Activated T-helper 1 cell treated with anti-CD3 and anti-CD28 coated beads, Interleukin-12 subunit alpha, Interleukin-12 subunit beta, Interleukin-2, Interleukin-4 antibody, amounts not matched to agents 30 ng/mL and 10 ng/mL and 1 ng/mL, durations not matched to agents 14 hours and 24 hours and 36 hours (primary cell): ENCODE data around the gene SPDYC. TPM values are rescaled to one million over a fixed set of nuclear protein-coding genes. Genes with fewer than 3 reads are reported as not detected.

ENCODE experiments used
- DNase-seq: peaks from one replicate; pipeline ENCODE4 v3.0.0; 2021; ENCODE audit warnings: low spot score
- H3K27ac Mint-ChIP-seq: one replicate; pipeline ENCODE4 v1.8.0; 2021; ENCODE audit warnings: mild to moderate bottlenecking, mixed read lengths
- H3K27me3 Mint-ChIP-seq: one replicate; pipeline ENCODE4 v1.8.0; 2022; ENCODE audit warnings: mild to moderate bottlenecking, moderate library complexity, mixed read lengths; ENCODE audit not compliant: insufficient read depth
- H3K36me3 Mint-ChIP-seq: one replicate; pipeline ENCODE4 v1.8.0; 2021; ENCODE audit warnings: low read depth, mixed read lengths
- H3K4me1 Mint-ChIP-seq: one replicate; pipeline ENCODE4 v1.8.0; 2021; ENCODE audit warnings: low read depth, mixed read lengths
- H3K4me3 Mint-ChIP-seq: one replicate; pipeline ENCODE4 v1.8.0; 2021; ENCODE audit warnings: mild to moderate bottlenecking, moderate library complexity, mixed read lengths
- H3K9me3 Mint-ChIP-seq: one replicate; pipeline ENCODE4 v1.8.0; 2021; ENCODE audit warnings: mixed read lengths
- intact Hi-C: fragments of 100-400 bp; cut with micrococcal nuclease; formaldehyde crosslinking; loops from one replicate; pipeline ENCODE4 v1.15.1; 2024
- total RNA-seq: library from RNA; stranded (reverse); gene quantifications from 2 replicates; pipeline ENCODE4 v1.2.3, GENCODE V29; 2022

The SPDYC gene
- total RNA-seq, 1 donor from 2014 or later, result not detected

GRCh38 chr11:65185171-65185570 lies 15.1 kb downstream of the SPDYC start:
- intact Hi-C loops, result no loop called here
- Mint-ChIP-seq H3K4me1 (peaks cover 5% of the 10 kb centered on the region), H3K27me3 (peaks cover 3% of the 10 kb centered on the region), H3K36me3 (peaks cover 25% of the 10 kb centered on the region), H3K27ac (no peak overlapping the region), H3K9me3 (no peaks in the 10 kb centered on the region), H3K4me3 (no peak overlapping the region)
- DNase-seq, result no peak

GRCh38 chr11:65185869-65186341 lies 15.9 kb downstream of the SPDYC start:
- peaks cover 30% of the 10 kb centered on the region for H3K36me3 Mint-ChIP-seq
- no peak overlapping the region for H3K27ac Mint-ChIP-seq
- no peaks in the 10 kb centered on the region for H3K27me3 Mint-ChIP-seq
- intact Hi-C loops, result no loop called here
- H3K4me3 Mint-ChIP-seq, result no peak overlapping the region
- H3K4me1 Mint-ChIP-seq, result peaks cover 5% of the 10 kb centered on the region
- DNase-seq, result no peak
- H3K9me3 Mint-ChIP-seq, result no peaks in the 10 kb centered on the region

GRCh38 chr11:65186701-65187100 lies 16.7 kb downstream of the SPDYC start:
- H3K9me3 Mint-ChIP-seq, result no peaks in the 10 kb centered on the region
- no peak overlapping the region for H3K4me3 Mint-ChIP-seq
- DNase-seq, result no peak
- peaks cover 32% of the 10 kb centered on the region for H3K36me3 Mint-ChIP-seq
- intact Hi-C loops, result no loop called here
- H3K27ac Mint-ChIP-seq, result no peak overlapping the region
- H3K27me3 Mint-ChIP-seq, result no peaks in the 10 kb centered on the region
- peaks cover 5% of the 10 kb centered on the region for H3K4me1 Mint-ChIP-seq

GRCh38 chr11:65187146-65187675 lies 17.2 kb downstream of the SPDYC start:
- intact Hi-C loops, result no loop called here
- Mint-ChIP-seq H3K9me3 (no peaks in the 10 kb centered on the region), H3K36me3 (peaks cover 33% of the 10 kb centered on the region)

GRCh38 chr11:65187971-65188461 lies 18.0 kb downstream of the SPDYC start:
- intact Hi-C loops, result no loop called here
- no peaks in the 10 kb centered on the region for H3K27me3 Mint-ChIP-seq
- no peak overlapping the region for H3K4me3 Mint-ChIP-seq
- no peaks in the 10 kb centered on the region for H3K4me1 Mint-ChIP-seq
- DNase-seq, result no peak
- H3K9me3 Mint-ChIP-seq, result no peaks in the 10 kb centered on the region
- H3K36me3 Mint-ChIP-seq, result peaks cover 34% of the 10 kb centered on the region
- H3K27ac Mint-ChIP-seq, result no peak overlapping the region

More at GRCh38 chr11:65187146-65187675, 17.2 kb downstream of the SPDYC start:
- H3K27ac Mint-ChIP-seq, result no peak overlapping the region
- DNase-seq, result no peak
- no peak overlapping the region for H3K4me3 Mint-ChIP-seq
- H3K4me1 Mint-ChIP-seq, result peaks cover 5% of the 10 kb centered on the region
- no peaks in the 10 kb centered on the region for H3K27me3 Mint-ChIP-seq

- intact Hi-C loops, result no loop called here
- DNase-seq, result no peak
- Mint-ChIP-seq H3K27ac (no peak overlapping the region), H3K4me3 (no peak overlapping the region), H3K4me1 (no peaks in the 10 kb centered on the region), H3K9me3 (no peaks in the 10 kb centered on the region), H3K27me3 (no peaks in the 10 kb centered on the region), H3K36me3 (peaks cover 34% of the 10 kb centered on the region)
These were observed 18.5 kb downstream of the SPDYC start for GRCh38 chr11:65188486-65188885.

- Mint-ChIP-seq H3K27ac (no peak overlapping the region), H3K9me3 (no peaks in the 10 kb centered on the region)
- intact Hi-C loops, result no loop called here
These were observed 19.2 kb downstream of the SPDYC start for GRCh38 chr11:65189191-65189590.

GRCh38 chr11:65194564-65194963 lies 24.5 kb downstream of the SPDYC start:
- Mint-ChIP-seq H3K9me3 (no peaks in the 10 kb centered on the region), H3K36me3 (peaks cover 33% of the 10 kb centered on the region), H3K4me3 (no peak overlapping the region), H3K27ac (no peak overlapping the region), H3K27me3 (no peaks in the 10 kb centered on the region), H3K4me1 (no peaks in the 10 kb centered on the region)
- intact Hi-C loops, result no loop called here
- DNase-seq, result no peak

More at GRCh38 chr11:65189191-65189590, 19.2 kb downstream of the SPDYC start:
- H3K36me3 Mint-ChIP-seq, result peaks cover 34% of the 10 kb centered on the region
- no peak for DNase-seq
- no peak overlapping the region for H3K4me3 Mint-ChIP-seq
- no peaks in the 10 kb centered on the region for H3K27me3 Mint-ChIP-seq
- H3K4me1 Mint-ChIP-seq, result no peaks in the 10 kb centered on the region

- Mint-ChIP-seq H3K27ac (no peak overlapping the region), H3K4me1 (no peaks in the 10 kb centered on the region), H3K27me3 (no peaks in the 10 kb centered on the region), H3K36me3 (peaks cover 17% of the 10 kb centered on the region), H3K9me3 (no peaks in the 10 kb centered on the region), H3K4me3 (no peak overlapping the region)
- no peak for DNase-seq
- intact Hi-C loops, result loop anchor here (1.0 kb wide), 2 partner anchors 111 to 126 kb away; no protein-coding TSS in a partner anchor
These were observed 34.1 kb downstream of the SPDYC start for GRCh38 chr11:65204143-65204542.

- H3K27me3 Mint-ChIP-seq, result no peaks in the 10 kb centered on the region
- peaks cover 20% of the 10 kb centered on the region for H3K36me3 Mint-ChIP-seq
- intact Hi-C loops, result loop anchor here (1.0 kb wide), 2 partner anchors 110 to 125 kb away; no protein-coding TSS in a partner anchor
- no peak overlapping the region for H3K4me3 Mint-ChIP-seq
- H3K27ac Mint-ChIP-seq, result no peak overlapping the region
- H3K4me1 Mint-ChIP-seq, result no peaks in the 10 kb centered on the region
- DNase-seq, result no peak
- H3K9me3 Mint-ChIP-seq, result no peaks in the 10 kb centered on the region
These were observed 34.9 kb downstream of the SPDYC start for GRCh38 chr11:65204646-65205601.

GRCh38 chr11:65205602-65205967 lies 35.6 kb downstream of the SPDYC start:
- no peaks in the 10 kb centered on the region for H3K4me1 Mint-ChIP-seq
- H3K36me3 Mint-ChIP-seq, result peaks cover 20% of the 10 kb centered on the region
- H3K27ac Mint-ChIP-seq, result no peak overlapping the region
- intact Hi-C loops, result no loop called here
- H3K27me3 Mint-ChIP-seq, result no peaks in the 10 kb centered on the region
- DNase-seq, result no peak
- H3K9me3 Mint-ChIP-seq, result no peaks in the 10 kb centered on the region
- no peak overlapping the region for H3K4me3 Mint-ChIP-seq

- Mint-ChIP-seq H3K4me1 (no peaks in the 10 kb centered on the region), H3K27ac (no peak overlapping the region), H3K36me3 (peaks cover 20% of the 10 kb centered on the region), H3K4me3 (no peak overlapping the region), H3K9me3 (no peaks in the 10 kb centered on the region), H3K27me3 (no peaks in the 10 kb centered on the region)
- no peak for DNase-seq
- intact Hi-C loops, result no loop called here
These were observed 36.4 kb downstream of the SPDYC start for GRCh38 chr11:65206441-65206841.

GRCh38 chr11:65206901-65207300 lies 36.9 kb downstream of the SPDYC start:
- intact Hi-C loops, result no loop called here
- H3K4me1 Mint-ChIP-seq, result no peaks in the 10 kb centered on the region
- H3K27ac Mint-ChIP-seq, result no peak overlapping the region
- no peaks in the 10 kb centered on the region for H3K27me3 Mint-ChIP-seq
- H3K9me3 Mint-ChIP-seq, result no peaks in the 10 kb centered on the region
- peaks cover 20% of the 10 kb centered on the region for H3K36me3 Mint-ChIP-seq
- no peak overlapping the region for H3K4me3 Mint-ChIP-seq
- no peak for DNase-seq
